WI38 (cell line): Measurements from ENCODE around the gene USF2.

Experiments used
- H3K4me3 ChIP-seq: 2 replicates; pipeline ENCODE4 v1.5.1; 2011; ENCODE audit warnings: low read depth, mild to moderate bottlenecking, control low read depth, low read length
- TF ChIP-seq, protein P1 (sequence below): IDR thresholded peaks from 2 replicates; pipeline ENCODE4 v1.5.1; 2012; ENCODE audit warnings: low read depth, mild to moderate bottlenecking, control low read depth, low read length

Gene USF2

DNA sequence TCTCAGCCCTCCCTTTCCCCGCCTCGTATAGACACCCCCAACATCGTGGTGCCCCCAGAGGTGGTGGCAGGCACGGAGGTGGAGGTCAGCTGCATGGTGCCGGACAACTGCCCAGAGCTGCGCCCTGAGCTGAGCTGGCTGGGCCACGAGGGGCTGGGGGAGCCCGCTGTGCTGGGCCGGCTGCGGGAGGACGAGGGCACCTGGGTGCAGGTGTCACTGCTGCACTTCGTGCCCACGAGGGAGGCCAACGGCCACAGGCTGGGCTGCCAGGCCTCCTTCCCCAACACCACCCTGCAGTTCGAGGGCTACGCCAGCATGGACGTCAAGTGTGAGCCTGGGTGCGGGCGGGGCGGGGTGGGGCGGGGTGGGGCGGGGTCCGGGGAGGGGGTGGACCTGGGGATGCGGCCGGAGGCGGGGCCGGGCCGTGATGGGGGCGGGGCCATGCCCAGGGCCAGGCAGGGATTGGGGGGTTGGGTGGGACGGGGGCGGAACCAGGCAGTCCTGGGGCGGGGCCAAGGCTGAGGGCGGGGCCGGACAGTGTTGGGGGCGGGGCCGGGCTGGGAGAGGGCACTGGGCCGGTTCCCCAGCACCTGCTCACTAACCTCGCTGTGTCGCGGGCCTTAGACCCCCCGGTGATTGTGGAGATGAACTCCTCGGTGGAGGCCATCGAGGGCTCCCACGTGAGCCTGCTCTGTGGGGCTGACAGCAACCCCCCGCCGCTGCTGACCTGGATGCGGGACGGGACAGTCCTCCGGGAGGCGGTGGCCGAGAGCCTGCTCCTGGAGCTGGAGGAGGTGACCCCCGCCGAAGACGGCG, 31.0 kb downstream of the USF2 start:
- H3K4me3 ChIP-seq: no peak overlapping the region
- TF ChIP-seq, protein P1, sequence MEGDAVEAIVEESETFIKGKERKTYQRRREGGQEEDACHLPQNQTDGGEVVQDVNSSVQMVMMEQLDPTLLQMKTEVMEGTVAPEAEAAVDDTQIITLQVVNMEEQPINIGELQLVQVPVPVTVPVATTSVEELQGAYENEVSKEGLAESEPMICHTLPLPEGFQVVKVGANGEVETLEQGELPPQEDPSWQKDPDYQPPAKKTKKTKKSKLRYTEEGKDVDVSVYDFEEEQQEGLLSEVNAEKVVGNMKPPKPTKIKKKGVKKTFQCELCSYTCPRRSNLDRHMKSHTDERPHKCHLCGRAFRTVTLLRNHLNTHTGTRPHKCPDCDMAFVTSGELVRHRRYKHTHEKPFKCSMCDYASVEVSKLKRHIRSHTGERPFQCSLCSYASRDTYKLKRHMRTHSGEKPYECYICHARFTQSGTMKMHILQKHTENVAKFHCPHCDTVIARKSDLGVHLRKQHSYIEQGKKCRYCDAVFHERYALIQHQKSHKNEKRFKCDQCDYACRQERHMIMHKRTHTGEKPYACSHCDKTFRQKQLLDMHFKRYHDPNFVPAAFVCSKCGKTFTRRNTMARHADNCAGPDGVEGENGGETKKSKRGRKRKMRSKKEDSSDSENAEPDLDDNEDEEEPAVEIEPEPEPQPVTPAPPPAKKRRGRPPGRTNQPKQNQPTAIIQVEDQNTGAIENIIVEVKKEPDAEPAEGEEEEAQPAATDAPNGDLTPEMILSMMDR: no peak

DNA sequence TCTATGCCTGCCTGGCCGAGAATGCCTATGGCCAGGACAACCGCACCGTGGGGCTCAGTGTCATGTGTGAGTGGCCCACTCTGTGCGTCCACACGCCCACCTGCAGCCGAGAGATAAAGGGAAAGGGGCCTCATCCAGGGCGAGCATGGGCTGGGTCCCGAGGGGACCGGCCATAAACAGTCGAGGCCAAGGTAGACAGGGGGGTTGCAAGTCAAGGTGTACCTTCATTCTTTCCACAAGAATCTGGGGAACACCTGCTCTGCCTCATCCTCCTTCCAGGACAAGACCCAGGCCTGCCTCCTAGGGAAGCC, 31.5 kb downstream of the USF2 start:
- H3K4me3 ChIP-seq: no peak overlapping the region
- TF ChIP-seq, protein P1: no peak

DNA sequence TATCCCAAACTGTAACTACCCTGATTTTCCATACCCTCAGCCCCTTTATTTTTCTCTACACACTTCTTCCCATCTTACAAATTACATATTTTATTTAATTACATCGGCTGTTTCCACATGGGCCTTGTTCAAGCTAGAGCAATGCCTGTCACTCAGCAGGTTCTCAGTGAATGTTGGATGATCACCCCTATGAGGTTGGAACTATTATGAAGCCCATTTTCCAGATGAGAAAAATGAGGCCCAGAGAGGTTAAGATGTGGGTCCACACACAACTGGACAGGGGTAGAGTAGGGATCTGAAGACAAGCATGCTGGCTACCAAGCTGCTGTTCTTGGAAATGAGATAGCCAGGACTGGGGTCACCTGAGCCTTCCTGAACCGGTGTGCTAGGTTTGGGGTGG, 33.2 kb downstream of the USF2 start:
- TF ChIP-seq, protein P1: no peak

DNA sequence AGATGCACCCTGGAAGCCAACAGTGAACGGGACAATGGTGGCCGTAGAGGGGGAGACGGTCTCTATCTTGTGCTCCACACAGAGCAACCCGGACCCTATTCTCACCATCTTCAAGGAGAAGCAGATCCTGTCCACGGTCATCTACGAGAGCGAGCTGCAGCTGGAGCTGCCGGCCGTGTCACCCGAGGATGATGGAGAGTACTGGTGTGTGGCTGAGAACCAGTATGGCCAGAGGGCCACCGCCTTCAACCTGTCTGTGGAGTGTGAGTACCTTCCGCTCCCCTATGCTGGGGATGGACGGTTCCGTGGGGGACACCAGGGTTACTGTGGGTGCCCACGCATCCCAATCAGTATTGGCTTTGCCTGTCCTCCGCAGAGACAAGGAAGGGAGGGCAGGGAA, 33.7 kb downstream of the USF2 start:
- H3K4me3 ChIP-seq: no peak overlapping the region
- TF ChIP-seq, protein P1: no peak

More for the DNA sequence above, 33.2 kb downstream of the USF2 start:
- no peak overlapping the region for H3K4me3 ChIP-seq

DNA sequence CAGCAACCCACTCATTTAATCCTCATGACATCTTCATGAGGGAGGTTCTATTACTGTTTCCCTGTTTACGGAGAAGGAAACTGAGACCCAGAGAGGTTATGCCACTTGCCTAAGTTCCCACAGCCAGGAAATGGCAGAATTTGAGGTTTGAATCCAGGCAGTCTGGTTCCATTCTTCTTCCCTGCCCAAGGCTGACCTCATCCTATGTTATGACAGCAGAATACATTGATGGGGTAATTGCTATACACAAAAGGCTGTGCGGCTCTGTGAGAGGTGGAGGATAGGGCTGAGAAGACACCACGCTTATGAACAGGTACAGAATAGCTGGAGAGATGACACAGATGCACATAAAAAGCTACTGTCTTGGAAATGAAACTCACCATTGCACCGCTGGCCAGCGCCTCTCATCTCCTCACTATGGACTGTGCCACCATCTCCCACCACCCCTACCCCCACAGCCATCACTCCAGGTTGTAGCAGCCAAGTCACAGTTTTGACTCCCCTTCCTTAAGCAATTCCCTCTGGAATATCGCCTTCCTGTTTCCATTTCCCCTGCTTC, 34.7 kb downstream of the USF2 start:
- H3K4me3 ChIP-seq: no peak overlapping the region
- TF ChIP-seq, protein P1: no peak

DNA sequence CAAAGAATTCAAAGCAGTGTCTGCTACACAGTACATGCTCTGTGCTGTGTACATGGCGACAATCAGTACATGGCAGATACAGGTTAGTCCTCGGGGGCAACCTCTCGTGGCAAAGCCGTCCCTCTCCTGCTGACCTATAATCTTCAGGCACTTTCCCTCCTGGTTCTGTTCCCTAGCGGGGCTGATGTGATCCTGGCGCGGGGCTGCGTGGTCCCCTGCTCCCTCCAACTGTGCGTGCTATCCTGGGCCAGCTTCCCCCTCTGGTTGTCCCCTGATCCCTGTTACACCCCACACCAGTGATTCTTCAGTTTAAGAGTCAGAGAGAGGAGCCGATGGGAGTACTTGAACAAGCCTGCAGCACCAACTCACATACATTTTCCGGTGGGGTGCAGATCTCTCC, 35.3 kb downstream of the USF2 start:
- TF ChIP-seq, protein P1: no peak
- no peak overlapping the region for H3K4me3 ChIP-seq

DNA sequence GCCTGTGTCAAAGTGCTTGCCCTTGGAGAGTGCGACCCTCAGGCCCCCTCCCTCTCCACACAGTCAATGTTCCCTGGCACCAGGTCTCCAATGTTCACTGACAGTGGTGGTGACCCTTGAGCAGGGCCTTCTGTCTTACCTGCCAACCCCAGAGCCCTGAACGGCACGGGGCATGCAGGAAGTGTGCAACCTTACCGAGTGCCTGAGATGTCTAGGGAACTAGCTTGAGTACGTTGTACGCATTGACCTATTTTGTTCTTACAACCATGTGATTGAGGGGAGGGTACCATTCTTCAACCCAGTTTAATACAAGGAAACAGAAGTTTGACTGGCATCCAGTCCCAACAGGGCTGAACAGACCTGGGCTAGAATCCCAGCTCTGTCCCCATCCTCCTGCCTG, 36.4 kb downstream of the USF2 start:
- no peak overlapping the region for H3K4me3 ChIP-seq
- TF ChIP-seq, protein P1: no peak
